ENCODE data around the gene ASTL.
"Not testable (repeated sequence)": the region's sequence is repeated elsewhere in the genome, so short reads cannot be mapped to it uniquely, and the experiment has no call there.

ASTL gene

DNA sequence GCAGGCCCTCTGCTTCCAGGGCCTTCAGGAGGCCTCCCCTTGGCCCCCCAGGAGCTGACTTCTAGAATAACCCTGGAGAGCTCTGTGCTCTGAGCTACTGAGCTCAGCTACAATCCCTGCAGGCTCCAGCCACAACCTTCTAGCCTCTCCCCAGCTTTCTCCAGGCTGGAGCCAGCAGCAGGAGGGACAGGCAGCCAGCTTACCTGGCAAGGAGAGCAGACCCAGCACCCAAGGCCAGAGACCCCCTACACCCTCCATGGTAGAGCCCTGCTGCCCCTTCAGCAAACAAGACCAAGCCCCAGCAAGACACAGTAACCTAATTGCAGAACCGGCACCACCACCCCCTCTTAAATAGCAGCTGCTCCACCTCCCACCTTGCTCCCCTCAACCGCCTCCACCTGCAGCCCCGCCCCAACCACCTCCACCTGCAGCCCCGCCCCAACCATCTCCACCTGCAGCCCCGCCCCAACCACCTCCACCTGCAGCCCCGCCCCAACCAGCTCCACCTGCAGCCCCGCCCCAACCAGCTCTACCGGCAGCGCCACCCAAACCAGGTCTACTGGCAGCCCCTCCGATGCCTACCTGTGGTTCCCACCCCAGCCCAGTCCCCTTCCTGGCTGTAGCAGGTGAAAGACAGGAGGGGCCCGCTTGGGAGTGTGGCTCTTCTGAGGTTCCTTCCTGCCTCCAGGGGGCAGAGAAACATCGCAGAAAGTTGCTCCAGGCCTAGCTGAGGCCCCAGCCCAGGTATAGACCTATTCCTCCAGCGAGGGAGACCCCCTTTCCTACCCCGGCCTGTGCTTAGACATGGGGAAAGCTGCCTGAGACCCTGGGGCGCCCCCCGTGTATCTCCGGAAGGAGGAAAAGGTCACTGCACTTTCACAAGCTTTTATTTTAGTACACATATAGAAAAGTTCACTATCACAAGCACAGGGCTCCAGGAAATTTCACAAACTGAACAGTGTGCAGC, at the start of gene ASTL:
Gene ASTL, minus strand, starts transcription at position 324 of the 967 bp plus-strand sequence. Its CDS starts 66 bp downstream, at position 258.
- no peak for DNase-seq (ENCODE audit: low read depth, low spot score)

DNA sequence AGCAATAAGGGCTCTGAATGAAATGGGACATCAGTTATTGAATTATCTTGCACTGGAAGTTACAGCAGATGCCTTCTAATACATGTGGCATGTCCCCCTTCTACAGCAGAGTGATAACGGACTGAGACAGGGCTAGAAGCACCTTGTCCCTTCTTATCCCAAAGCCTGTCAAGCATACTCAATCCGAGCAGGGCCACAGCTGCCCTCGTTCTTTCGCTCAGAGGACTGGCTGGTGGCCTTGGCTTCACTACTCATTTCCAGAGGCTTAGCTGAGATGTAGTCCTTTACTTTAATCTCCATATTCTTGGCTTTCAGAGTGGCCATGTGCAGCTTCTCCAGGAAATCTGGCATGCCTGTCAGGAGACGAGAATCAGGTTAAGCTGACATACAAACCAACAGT, 48.3 kb upstream of the ASTL start:
- no peak for DNase-seq (ENCODE audit: low read depth, low spot score)

DNA sequence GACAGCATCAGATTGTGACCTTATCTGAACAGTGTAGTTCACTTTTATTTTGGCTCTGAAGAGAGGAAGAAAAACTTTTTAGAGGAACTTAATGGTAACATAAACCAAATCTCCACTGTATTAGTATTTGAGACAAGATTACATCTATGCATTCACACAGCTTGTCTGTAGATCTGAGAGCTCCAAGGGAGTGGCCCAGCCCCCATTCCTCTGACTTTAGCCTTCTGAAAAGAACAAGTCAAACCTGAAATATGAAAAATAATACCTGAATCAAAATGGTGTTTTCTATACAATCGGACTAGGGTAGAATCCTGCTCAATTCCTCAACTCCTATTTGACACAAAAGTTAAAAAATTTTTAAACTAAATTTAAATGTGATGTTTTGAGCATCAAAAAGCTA, 47.2 kb upstream of the ASTL start:
- DNase-seq (ENCODE audit: low read depth, low spot score) = no peak

DNA sequence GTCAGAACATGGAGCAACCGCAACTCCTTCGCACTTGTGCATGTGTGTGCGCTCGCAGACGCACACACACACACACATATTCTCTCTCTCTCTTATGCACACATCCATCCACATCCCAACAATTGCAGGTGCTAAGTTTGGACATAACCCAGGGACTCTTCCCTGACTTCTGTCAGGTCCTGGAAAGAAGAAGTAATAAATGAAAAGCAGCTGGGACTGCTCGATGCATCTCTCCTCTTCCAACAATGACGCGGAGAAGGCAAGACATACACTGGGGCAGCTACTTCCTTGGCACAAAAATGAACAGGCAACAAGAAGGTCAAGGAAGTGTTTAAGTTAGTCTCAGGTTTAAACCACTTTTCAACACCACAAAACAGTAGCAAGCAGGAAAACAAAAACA, 46.7 kb upstream of the ASTL start:
- DNase-seq (ENCODE audit: low read depth, low spot score) = no peak

DNA sequence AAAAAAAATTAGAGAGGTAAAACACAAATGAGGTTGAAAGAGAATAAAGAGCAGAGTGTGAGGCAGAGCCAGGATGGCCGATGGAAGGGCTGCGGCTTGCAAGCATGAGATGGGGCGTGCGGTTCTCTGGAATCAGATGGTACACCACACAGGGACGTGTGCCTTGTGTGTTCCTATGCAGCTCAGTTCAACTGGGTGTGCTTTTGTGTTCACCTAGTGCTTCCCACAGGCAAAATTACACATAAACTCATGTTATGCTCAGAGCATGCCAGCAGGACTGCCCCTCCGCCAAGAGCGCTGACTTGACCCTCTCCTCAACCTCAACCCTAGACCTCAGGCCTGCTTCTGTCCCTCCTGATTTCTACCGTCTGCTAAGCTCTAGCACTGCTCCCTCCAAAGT, 45.9 kb upstream of the ASTL start:
- no peak for DNase-seq (ENCODE audit: low read depth, low spot score)

DNA sequence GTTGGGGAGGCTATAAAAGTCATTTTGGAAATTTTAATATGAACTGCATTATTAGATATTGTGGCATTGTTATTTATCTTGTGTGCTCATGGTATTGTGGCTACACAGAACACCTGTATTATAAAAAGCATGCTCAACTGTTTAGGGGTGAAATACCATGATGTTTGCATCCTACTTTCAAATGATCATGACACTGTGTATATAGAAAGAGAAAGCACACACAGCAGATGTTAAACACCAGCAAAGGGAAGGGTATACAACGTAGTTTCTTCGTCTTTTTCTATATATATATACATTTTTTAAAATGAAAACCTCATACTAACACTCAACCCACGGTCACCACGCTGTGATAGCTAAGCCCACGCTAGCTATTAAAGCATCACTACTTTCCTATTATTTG, 43.2 kb upstream of the ASTL start:
- DNase-seq (ENCODE audit: low read depth, low spot score) = no peak

DNA sequence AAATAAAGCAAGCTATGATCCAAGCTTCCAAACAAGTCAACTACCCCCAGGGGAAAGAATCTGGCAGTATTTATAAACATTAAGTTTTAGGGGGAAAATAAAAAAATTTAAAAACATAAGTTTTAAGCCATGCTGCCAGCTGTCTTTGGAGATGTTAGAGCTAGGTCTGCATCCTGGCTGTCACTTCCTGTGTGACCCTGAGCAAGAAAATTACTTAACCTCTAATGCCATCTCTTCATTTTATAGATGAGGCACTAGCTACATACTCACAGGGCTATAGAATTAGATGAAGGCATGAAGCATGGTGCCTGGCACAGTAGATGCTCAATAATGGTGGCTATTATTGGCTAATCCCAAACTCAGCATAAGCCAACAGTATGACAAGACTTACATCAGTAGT, 42.2 kb upstream of the ASTL start:
- no peak for DNase-seq (ENCODE audit: low read depth, low spot score)

DNA sequence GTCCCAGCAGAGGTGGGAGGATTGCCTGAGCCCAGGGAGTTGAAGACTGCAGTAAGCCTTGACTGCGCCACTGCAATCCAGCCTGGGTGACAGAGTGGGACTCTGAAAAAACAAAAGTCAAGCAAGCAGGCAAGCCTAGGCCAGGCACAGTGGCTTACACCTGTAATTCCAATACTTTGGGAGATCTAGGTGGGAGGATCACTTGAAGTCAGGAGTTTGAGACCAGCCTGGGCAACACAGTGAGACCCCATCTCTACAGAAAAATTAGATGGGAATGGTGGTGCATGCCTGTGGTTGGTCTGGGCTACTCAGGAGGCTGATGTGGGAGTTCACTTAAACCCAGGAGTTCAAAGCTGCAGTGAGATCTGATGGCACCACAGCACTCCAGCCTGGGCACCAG, 41.7 kb upstream of the ASTL start:
- DNase-seq (ENCODE audit: low read depth, low spot score) = no peak

DNA sequence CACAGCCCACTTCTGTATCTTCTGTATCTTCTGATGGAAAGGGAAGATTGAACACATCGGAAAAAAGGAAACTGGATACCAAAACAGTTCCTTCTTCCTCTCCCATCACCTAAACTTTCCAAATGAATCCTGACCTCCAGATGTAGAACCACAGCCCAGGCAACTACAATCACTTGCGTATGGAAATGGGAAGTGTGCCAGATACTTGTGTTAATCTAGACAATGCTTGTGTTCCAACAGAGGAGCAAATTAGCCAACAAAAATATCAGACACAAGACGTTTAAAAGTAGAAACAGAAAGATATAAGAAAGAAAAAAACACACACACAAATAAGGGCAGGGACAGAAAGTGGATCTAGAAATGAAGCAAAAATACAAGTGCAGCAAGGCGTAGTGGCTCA, 38.4 kb upstream of the ASTL start:
- no peak for DNase-seq (ENCODE audit: low read depth, low spot score)

DNA sequence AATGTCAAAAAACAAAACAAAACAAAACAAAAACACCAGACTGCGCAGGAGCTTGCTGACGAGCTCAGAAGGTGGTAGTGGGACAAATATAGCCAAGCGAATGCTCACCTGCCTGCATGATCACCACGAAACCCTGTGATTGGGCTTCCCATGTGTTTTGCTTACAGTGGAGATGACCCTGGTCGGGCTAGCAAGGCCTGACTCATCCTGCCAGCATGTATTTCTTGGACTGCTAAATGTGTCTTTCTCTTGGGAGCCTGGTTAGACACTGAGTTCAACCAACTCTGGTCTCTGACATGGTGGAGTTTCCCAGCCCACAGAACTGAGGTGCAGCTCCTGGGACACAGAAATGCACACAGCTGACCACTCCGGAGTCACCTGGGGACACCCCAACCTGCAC, 37.6 kb upstream of the ASTL start:
- peak; percentile 89 for DNase-seq (ENCODE audit: low read depth, low spot score)

DNA sequence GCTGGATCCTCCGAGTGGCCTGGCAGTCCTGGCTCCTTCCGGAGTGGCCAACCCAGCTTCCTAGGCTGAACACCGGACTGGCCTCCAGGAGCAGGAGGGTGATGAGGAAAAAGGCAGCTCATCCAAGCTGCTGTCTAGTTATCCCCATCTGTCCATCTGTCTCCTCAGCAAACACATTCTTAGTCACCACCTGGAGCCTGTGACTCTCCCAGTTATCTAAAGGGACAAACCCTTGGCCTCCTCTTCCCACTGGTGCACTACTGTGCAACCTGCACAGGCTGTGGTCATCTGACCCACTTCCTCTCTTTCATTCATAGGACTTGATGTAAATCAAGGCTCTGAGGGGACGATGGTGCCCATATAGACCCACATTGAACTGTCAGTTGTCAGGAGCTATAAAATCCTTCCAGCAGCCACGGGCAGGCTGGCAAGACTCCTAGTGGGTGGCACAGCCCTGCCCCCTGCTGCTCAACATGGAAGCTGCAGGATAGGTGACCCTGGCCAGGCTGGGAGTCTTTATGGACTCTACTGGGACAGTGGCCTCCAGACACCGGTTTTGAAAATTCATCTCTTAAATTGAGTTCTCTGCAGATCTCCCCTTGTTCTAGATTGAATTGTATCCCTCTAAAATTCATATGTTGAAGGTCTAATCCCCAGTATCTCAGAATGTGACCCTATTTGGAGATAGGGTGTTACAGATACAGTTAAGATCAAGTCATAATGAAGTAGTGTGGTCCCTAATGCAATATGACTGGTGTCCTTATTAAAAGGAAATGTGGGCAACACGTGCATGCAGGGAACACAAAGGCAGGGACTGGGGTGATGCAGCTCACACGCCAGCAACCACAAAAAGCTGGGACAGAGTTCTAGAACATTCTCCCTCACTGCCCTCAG, 36.2 kb upstream of the ASTL start:
- DNase-seq (ENCODE audit: low read depth, low spot score) = no peak

DNA sequence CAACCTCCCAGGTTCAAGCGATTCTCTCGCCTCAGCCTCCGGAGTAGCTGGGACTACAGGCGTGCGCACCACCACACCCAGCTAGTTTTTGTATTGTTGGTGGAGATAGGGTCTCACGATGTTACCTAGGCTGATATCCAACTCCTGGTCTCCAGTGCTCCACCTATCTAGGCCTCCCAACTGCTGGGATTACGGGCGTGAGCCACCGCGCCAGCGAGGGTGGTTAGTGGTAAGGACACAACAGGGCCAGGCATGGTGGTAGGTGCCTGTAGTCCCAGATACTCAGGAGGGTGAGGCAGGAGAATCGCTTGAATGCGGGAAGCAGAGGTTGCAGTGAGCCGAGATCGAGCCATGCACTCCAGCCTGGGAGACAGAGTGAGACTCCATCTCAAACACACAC, 33.5 kb upstream of the ASTL start:
- no peak for DNase-seq (ENCODE audit: low read depth, low spot score)

DNA sequence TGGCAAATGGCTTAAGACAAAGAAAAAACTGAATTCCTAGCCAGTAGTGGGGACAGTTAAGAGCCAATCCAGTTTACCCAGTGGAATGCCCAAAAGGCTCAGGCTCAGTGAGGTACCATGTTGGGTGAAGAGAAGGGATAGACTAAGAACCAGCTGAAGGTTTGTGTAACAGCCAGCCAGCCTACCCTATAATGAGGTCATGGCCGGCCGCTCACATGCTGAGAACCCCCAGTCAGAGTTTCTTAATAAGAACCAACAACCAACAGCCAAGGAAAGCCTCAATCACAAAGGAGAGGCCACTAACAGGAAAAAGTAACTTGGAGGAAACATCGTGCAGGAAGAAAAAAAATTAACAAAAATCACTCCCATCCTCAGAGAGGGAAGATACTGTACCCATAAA, 32.3 kb upstream of the ASTL start:
- DNase-seq (ENCODE audit: low read depth, low spot score) = no peak

DNA sequence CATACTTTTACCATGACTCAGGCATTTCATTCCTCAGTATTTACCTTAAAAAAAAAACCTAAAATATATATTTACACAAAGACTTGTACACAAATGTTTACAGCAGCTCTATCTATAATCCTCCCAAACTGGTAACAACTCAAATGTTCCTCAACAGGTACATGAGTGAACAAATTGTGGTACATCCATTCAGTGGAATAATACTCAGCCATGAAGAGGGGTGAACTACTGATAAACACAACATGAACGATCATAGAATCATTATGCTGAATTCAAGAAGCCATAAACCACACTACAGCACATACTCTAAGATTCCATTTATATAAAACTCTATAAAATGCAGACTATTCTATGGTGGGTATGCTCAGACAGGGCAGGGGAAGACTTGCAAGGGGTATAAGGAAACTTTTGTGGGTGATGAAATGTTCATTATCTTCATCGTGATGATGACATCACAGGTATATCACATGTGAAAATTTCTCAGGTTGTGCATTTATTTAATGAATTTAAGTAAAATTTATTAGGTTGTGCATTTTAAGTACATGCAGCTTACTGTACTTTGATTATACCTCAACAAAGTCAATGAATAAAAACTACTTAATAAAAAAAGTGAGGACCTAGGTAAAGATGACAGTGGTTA, 31.7 kb upstream of the ASTL start:
- DNase-seq (ENCODE audit: low read depth, low spot score) = no peak

DNA sequence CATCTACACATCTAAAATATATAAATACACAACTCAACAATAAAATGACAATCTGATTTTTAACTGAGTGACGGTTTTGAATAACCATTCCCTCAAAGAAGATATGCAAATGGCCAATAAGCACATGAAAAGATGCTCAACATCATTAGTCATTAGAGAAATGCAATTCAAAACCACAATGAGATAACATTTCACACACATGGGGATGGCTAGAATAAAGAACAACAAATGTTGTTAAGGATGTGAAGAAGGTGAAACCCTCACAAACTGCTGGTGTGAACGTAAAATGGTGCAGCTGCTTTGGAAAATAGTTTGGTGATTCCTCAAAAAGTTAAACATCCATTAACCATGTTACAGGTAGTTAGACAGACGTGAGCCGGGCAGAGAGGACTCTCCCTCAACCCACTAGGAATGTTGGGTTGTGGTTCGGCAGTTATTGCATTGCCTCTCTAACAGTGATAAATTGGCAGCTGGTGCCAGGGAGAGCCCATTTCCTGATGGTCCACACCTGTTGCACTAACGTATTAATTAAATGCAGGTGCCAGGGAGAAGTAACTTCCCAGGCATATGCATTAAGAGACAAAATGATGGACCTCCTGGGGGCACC, 29.2 kb upstream of the ASTL start:
- DNase-seq (ENCODE audit: low read depth, low spot score) = no peak

DNA sequence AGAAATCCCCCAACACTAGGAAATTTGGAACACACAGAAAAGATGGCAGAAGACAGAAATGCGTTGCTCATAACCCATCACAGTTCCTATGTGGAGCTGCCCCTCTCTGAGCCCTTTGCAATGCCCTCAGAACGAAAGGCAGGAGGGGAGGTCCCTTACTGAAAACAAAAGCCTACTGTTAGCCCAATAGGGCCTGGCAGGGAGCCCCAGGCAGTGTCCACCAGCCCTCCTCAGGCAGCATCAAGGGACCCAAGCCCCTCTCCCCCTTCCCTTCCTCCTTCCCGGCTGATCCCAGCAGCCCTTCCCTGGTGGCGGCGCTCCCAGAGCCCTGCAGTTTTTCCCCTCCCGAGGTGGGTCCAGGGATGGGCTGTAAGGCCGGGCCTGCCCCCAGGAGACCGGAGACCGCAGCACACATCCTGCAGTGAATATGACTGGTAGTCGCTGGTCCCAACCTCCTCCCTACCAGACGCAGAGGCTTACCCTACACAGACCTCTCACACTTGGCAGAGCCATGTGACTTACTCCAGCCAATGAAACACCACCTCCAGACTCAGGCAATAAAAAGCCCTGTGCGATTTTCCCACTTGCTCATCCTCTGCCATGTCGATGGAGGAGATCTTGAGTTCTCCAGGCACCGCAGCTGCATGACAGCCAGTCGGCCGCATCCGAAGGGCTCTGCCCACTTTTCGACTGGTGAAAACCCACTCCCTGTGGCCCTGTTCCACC, 26.3 kb upstream of the ASTL start:
- DNase-seq (ENCODE audit: low read depth, low spot score) = no peak

DNA sequence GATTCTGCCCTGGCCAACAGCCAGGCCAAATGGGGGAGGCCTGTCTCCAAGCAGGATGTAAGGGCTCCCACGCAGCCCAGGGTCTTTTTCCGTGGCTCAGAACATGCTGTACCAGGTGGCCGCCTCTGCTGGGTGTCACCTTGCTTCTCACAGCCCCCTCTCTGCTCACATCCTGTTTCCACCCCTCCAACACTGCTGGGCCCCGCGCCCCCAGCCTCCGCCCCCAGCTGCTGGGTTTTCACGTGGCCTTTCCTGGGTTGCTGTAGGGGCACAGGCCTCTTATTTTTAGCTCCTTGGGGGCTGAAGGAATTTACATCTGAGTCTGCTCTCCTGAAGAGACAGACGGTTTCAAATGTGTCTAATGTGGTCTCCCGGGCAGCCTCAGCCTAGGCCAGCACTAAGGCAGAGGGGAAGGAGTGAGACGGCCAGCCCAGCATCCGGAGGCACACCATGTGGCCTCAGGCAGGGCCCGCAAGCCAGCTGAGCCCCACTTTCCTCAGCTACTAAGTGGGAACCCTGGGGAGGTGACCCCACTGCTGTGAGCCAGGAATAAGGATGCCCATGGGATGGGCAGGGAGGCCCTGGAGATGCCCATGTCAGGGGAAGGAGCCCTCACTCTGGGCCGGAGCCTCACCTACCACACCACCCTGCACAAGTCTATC, 25.6 kb upstream of the ASTL start:
- DNase-seq (ENCODE audit: low read depth, low spot score) = peak; percentile 53

DNA sequence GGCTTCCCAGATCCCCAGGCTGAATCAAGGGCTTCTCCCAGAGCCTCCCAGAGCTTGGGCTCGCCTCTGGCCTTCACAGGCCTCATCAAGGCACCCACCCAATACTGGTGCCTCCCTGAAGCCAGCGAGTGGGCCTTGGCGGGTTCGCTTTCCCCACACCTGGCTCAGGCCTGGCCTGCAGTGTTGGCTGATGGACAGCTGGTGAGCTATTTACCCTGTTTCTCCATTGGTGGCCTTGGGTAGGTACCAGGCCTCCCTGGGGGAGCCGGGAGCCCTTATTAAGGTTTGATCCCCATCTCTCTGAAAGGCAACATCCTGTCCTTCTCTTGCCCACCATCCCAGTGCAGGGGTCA, 25.1 kb upstream of the ASTL start:
- no peak for DNase-seq (ENCODE audit: low read depth, low spot score)

DNA sequence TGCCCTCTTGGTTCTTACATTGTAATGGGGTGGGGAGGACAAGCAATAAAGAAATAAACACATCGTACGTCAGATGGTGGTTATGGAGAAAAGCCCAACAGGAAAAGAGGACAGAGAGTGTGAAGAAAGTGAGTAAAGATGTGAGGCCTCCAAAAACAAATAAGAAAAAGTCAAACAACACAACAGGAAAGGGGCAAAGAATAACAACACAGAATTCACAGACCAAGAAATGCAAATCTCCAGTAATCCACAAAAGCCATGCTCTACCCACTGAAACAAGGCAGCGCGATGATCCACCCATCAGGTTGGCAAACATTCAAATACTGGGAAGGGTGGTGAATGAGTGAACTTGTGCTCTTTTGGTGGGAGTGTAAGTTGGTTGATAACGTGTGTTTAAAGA, 23.6 kb upstream of the ASTL start:
- DNase-seq (ENCODE audit: low read depth, low spot score) = no peak

DNA sequence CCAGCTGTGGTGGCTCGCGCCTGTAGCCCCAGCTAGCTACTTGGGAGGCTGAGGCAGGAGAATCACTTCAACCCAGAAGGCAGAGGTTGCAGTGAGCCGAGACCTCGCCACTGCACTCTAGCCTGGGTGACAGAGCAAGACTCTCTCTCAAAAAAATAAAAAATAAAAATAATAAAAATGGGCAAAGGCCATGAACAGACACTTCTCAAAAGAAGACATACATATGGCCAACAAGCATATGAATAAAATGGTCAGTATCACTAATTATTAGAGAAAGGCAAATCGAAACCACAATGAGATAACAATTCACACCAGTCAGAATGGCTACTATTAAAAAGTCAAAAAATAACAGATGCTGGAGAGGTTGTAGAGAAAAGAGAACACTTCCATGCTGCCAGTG, 22.1 kb upstream of the ASTL start:
- not testable (repeated sequence) for DNase-seq (ENCODE audit: low read depth, low spot score)

All from brain pericyte (primary cell).